Hematopoietic multipotent progenitor cell treated with erythropoietin and hydrocortisone succinate and interleukin-3 and kit ligand, for 6 days (in vitro differentiated cells): Measurements from ENCODE around the gene TMEM53.
"Not testable (repeated sequence)": the region's sequence is repeated elsewhere in the genome, so short reads cannot be mapped to it uniquely, and the experiment has no call there.

Experiments
- DNase-seq: peaks from one replicate; pipeline ENCODE4 v3.0.0-alpha.2; 2015

TMEM53 gene

DNA sequence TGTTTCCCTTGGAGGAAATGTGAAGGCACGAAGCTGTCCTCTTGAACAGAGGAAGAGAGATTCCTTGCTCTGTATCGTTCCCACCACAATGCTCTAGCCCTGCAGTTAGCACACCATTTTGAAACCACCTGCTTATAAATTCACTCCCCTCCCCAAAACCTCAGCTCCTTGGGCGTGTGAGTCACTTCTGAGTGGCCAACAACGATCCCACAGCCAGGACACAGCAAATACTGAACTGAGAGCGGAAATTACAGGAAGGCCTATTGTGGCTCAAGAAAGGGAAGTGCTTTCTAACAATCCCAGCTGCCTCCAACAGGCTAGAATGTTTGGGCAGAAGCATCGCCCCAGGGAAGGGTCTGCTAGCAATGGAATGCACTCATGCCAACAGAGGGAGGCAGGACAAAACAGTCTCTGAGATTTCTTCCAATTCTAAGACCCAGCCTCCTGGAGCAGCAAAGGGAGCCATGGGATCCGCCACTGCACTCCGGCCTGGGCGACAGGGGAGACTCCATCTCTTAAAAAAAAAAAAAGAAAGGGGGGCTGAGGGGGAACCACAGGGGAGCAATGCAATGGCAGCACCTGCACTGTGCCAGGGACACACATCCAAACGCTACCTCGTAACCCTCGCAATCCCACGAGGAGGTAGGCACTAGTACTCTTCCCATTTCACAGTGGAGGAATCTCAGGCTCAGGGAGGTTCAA, 1.9 kb downstream of the TMEM53 start:
- DNase-seq: peak; percentile 87

DNA sequence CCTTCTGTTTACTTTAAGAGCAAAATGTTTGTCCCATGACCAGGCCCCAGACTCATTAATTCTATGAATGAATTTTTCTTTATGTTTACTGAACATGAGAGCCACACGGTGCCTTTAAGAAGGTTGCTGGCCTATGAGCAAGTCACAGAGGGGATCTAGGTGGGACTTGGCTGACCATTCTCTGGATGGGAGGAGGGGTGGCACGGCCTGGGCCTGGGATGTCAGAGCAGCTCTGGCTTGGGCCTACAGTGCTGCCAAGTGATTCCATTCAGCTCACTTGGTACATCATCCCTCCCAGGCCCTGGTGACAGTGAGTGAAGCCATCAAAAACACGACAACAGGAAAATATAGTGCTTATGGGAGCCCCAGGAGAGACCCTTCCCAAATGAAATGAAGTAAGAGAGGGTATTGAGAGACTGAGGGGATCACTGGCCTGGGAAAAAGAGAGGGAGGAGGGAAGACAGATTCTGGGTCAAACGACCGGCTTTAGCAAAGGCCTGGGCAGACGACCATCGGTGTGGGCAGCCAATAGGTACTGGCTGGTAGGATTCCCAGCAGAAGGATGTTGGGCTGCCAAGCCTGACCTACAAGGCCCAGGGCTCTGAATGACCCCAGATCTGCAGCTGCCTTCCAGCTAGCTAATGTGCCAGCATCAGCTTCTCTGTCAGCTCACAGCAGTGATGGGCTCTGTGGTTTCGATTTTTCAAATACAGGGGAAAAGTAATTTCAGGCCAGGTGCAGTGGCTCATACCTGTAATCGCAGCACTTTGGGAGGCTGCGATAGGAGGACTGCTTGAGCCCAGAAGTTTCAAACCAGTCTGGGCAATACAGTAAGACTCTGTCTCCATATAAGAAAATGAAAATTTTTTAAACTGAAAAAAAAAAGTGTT, 3.3 kb downstream of the TMEM53 start:
- no peak for DNase-seq

DNA sequence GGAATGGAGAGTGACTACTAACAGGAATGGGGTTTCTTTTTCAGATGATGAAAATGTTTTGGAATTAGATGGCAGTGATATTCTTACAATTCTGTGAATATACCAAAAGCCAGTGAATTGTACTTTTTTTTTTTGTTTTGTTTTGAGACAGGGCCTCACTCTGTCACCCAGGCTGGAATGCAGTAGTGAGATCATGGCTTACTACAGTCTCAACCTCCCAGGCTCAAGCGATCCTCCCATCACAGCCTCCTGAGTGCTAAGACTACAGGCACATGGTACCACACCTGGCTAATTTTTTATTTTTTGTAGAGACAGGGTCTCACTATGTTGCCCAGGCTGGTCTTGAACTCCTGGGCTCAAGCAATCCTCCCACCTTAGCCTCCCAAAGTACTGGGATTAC, 7.6 kb downstream of the TMEM53 start:
- not testable (repeated sequence) for DNase-seq

DNA sequence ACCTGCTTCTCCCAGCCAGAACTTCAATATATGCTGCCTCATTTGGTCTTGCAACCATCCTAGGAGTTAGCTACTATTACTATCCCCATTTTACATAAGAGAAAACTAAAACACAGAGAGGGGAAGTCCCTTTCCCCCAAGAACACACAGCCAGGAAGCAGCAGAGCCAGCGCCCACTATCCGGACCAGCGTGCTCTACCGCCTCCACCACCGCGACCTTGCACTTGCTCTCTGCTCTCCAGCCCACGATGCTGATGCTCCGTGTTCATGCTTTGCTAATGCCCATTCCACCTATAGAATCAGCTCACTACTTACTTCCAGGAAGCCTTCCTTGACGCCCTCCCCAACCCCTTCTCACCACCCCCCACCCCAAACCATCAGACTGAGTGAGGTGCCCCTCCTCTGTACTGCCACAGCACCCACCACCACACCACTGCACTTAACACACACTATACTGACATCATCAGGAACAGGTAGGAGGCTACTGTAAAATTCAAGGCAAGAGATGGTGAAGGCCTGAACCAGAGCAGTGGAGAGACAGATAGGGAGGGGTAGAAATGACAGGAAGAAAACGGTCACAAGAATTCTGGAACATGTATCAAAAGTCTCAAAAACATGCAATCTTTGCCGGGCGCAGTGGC, 9.4 kb downstream of the TMEM53 start:
- no peak for DNase-seq

DNA sequence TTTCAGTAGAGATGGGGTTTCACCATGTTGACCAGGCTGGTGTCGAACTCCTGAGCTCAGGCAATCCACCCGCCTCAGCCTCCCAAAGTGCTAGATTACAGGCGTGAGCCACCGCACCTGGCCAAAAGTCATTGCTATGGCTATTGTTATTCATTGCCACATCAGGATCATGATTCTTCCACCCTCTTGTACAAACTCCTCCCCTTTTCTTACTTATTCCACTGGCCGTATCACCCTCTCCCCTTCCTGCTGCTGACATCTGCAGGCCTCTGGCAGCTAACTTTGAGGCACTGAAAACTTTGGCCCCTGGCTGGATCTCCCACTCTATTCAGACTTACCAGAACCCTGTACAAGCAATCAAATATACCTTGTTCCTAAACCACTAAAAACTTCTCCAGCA, 10.9 kb downstream of the TMEM53 start:
- DNase-seq: no peak

DNA sequence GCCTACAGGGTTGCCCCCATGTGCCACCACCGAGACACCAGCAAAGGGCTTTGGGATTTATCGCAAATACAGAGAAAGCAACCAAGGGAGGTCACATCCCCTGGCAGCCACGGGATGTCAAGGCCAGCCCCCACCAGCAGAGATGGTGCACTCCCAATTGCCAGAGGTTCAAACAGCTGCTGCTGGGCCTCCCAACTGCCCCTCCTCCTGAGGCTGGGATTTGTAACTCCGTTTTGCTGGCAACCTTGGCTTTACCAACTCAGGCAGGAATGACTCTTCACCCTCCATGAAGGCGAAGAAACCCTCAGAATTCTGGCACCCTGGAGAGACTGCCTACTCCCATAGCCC, 11.6 kb downstream of the TMEM53 start:
- DNase-seq: no peak

DNA sequence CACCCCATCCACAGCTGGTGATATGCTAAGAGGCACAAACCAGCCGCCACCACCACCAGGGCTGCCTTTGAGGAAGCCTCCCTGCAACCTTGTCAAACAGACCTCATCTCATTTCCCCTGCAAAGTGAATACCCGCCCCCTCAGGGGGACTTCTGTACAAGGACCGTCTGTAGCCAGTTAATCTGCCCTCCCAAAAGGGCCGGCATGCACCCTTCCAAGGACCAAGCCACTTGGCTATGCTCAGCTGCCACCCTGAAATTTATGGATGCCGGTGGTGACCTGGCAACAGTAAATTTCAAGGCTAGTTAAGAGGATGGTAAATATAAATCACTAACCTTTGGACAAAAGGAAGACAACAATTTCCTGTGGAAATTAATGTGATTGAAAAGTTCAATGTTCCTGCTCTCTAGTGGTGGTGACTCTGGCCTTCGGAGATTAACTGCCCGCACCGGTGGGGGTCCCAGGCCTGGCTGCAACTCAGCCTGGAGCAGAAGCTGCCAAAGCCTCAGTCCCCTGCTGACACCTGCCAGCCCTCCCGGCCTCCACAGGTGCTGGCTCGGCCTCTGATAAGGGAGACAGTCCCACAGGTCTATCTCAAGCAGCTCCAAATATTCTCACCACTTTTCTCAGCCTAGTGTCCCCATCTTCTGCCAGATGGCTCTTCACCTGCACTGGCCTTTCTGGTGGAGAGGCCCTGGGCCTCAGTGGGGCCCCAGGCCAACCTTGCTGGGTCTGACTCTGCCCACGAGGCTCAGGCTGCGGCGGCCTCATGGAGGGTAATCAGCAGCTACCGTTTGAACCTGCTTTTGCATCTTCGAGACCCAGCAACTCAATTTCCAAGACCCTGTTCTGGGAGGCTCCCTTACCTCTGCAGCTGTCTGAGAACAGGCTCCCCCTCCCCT, 12.2 kb downstream of the TMEM53 start:
- no peak for DNase-seq

DNA sequence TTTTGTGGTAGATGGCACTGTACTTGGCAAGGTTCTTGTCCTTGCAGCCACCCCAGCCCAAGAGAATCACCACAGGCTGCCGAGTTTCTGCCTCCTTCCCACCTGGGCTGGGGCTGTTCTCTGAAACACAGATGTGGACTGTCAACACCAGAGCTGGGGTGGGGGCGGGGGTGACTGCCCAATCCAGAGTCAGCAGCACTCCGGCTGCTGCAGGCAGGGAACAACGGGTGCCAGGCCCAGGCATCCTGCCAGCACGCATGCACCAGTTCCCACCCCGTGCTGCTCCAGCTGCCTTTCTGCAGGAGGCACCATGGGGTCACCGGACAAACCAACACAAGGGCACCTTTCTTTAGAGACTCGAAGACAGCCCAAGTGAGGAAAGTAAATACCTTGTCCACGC, 14.1 kb downstream of the TMEM53 start:
- DNase-seq: no peak

DNA sequence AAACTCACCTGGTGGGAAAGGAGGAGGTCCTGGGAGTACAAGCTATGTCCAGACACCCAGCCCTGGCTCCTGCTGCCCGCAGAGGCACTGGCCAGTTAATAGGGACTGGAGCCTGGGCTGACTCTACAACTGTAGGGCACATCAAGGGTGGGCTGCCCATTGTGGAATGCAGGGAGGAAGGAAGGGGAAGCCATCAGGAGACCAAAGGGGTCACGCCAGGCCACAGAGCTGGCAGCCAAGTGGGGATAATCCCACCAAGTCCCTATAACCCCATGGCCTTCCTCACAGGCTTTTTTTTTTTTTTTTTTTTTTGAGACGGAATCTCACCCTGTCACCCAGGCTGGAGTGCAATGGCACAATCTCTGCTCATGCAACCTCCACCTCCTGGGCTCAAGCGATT, 14.7 kb downstream of the TMEM53 start:
- DNase-seq: no peak

DNA sequence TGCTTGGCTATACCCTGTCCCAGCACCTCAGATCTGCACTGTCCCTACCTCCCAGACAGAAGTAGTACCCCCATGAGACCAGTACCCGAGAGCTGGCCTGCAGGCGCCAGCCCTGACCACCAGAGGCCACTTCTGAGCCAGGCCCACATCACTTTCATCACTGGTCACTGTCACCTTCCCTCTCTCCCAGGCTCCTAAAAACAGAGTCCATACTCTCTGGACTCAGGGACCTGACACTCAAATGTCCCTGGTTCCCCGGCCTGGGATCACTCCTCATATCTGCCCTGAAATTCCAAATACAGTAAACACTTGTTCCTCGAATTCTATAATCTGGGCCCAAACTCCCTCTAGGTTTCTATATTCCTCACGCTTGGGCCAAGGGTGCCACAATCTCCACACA, 18.7 kb downstream of the TMEM53 start:
- DNase-seq: peak; percentile 56

DNA sequence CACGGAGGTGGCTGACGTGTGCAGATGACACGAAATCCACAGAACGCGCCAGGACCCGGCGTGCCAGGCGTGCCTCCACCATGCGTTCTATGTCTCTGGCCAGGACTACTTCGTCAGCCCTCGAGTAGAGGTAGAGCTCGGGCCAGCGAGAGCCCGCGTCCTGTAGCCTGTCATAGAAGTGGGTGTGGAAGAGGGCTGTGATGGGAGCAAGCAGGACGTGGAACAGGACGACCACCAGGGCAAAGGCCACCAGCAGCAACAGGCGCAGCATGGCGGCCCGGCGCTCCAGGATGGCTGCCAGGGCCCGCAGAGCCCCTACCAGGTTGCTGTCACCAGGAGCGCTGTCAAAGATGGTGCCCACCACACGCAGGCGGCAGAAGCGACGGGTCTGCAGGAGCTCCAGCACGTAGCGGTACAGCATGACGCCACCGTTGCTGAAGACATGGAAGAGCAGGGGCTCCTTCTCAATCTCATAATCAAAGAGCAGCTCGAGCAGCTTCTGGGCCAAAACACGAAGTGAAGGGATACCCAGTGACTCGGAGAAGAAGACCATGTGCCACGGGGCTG, 19.6 kb downstream of the TMEM53 start:
- DNase-seq: no peak

DNA sequence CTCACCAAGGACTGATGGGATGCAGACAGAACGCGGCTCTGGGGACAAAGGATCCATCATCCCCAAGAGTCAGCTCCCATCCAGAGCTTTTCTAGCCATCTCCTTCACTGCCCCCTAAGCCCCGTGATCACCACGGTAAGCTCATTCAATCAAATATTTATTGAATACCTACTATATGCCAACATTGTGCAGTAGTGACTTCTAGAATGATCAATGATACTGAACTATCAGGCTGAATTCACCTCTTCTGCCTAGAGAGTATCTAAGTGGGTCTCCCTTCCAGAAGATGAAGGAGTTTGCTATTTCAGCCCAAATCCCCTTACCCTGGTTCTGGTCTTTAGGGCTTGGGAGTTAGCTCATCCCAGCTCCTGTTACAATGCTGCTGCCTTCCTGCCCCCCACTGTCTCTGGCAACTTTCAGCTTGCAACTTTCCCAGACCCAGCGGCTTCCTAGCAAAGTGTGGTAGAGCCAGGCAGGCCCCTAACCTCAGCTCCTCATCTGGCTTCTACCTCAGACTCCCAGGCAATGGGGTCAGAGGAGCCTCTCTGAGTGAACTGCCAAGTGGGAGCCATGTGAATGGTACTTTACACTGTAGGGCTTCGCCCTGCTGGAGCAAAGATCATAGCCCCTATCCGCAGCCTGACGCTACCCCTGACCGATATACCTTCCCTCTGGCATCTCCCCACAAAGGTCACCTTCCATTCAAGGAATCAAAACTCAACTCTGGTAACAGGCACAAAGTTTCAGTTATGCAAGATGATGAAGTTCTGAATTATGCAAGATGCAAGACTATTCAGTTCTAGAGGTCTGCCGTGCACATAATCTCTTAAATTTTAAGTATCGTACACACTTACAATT, 20.9 kb downstream of the TMEM53 start:
- DNase-seq: no peak

DNA sequence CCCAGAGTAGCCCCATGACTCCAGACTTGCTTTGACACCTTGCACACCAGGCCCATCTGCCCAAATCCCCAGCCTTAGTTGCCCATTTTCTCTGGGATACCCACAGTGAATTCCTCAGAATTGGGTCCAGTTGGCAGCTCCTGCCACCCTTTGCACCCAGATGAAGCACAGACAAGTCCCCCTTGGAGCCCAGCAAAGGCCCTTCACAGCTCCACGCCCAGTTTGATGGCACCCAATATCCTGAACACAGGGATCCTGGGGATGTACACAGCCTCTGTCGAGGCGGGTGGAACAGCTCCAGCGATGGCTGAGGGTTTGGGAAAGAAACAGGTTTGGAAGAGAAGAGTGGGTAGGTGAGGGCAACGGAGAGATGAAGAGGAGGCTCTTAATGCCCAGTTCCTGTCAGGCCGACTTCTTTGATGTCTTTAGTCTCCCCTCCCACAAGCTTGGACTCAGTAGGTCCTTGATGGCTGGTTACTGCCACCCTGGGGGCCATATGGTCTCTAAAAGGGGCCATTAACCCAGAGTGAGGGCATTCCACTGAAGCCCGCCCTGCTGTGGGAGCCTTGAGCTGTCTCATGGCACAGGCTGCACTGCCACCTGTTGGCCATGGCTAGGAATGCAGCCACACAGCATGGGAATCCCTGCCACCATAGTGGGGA, 21.7 kb downstream of the TMEM53 start:
- peak; percentile 87 for DNase-seq

DNA sequence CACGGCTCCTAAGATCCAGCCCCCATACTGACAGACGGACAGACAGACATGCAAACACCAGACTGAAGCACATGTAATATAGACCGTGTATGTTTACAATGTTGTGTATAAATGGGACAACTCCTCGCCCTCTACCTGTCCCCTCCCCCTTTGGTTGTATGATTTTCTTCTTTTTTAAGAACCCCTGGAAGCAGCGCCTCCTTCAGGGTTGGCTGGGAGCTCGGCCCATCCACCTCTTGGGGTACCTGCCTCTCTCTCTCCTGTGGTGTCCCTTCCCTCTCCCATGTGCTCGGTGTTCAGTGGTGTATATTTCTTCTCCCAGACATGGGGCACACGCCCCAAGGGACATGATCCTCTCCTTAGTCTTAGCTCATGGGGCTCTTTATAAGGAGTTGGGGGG, 23.2 kb downstream of the TMEM53 start:
- no peak for DNase-seq

DNA sequence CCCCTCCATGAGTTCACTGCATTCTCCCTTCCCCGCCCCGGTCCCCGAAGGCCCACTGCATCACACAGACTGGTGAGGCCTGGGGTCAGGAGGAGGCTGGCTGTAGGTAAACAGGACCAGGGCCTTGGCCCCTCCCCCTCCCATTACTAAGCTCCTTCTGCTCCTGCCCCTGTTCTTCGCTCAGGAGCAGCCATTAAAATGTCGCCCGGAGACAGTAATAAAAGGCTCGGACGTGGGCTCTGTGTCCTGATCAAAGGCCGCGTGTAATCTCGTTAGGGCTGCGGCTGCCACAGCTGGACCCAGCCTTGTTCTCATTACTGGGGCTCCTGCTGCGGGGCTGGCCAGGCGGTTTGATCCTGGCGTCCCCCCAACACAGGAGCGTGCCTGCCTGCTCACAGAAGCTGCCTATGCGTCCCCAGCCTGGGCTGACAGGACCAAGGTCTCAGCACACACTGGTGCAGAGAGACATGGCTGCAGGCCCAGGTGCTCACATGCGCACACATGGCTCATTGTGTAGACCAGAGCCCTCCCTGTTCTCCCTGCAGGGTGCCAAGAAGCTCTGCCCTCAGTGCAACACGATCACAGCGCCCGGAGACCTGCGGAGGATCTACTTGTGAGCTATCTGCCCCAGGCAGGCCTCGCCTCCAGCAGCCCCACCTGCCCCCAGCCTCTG, 24.0 kb downstream of the TMEM53 start:
- DNase-seq: no peak

DNA sequence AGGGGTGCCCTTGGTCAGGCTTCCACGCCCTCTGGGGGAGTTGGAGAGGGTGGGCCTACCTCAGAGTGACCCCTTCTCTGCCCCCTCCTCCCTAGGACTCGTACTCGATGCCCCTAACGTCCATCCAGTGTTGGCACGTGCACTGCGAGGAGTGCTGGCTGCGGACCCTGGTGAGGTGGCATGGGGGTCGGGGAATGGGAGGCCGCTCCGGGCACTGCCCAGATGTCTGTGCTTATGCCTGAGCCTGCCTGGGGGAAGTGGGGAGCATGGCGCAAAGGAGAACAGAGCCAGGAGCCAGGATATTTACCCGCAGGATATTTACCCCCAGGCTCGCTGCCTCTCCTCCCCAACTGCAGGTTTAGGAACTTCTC, 24.5 kb downstream of the TMEM53 start:
- no peak for DNase-seq

DNA sequence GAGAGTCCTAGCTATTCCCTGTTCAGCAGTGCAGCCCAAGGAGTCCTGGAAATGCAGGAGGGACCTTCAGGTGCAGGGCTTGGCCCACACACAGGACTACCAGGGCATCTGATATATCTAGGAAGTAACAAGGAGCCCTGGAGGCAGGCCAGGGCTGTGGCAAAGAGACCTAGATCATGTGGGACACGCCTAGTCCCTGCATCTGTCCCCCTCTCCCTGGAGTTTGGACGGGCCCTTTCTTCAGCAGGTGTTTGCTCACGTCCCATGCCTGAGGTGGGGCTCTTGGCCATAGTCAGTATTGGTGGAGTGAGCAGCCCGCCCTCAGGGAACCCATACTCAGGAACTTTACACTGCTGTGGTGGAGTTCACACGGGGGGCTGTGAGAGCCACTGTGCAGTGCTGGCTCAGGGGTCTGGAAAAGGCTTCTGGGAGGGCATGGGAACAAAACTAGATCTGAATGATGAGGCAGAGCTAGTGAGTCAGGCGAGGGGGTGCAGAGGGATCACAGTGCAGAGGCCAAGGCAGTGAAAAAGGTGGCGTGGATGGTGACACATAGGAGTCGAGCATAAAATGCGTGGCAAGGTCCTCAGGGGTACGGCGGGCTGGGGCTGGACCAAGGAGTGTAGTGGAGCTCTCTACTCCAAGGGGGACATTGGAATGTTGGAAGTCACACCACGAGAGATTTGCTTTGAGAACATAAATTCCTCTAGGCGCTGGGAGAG, 25.6 kb downstream of the TMEM53 start:
- DNase-seq: no peak

DNA sequence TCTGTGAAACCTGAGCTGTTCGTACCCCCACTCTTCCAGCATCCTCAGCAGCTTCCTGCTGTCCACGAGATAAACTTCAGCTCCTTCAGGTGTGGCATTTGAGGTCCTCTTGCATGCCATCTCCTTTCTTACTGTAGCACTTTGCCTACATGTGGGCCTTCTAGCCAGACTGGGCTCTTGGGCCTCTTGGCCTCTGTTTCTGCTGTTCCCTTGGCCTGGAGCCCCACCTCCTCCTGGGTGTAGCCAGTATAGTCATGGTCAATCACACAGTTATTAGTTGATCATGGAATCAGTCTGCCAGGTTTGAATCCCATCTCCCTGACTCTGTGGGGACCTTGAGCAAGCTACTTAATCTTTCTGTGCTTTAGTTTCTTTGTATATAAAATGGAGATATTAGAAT, 26.4 kb downstream of the TMEM53 start:
- no peak for DNase-seq

DNA sequence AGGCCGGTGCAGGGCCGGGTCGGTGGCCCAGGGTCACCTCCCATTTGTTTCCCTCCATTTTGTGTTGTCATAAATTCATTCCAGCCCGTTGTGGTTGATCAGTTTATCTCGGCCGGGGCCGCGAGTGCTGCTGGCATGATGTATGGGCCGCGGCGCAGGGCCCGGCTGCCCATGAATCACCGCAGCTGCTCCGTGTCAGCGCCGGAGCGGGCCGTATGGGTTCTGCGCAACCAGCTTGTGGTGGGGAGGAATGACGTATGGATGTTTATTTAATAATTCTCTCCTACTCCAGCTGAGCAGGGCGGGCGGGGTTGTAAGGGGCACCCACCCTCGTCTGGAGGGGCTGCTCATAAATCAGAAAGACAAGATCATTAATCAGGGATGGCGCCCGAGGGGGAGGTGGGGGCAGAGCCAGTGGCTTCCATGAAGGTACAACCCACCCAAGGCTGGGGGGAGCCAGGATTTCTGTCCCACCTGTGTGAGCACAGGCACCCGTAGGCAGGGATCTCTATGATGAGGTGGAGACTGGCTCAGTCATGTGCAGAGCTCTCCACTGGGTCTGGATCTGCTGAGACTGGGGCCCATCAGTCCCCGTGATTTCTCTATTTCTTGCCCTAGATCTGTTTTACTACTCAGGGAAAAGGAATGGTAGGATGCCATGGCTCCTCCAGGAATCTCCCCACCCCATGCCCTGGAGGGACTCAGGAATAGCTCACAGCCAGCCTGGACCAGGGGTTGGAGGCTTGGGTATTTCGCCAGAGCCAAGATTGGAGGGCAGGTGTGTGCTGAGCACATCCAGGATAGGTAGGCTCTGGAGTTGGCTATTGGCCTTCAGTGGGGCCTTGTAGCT, 27.8 kb downstream of the TMEM53 start:
- no peak for DNase-seq
